H1 (cell line): ENCODE measurements around the gene SKAP2. TPM values are rescaled to one million over a fixed set of nuclear protein-coding genes. Genes with fewer than 3 reads are reported as not detected.

ENCODE experiments used
- CTCF ChIA-PET: fragments of 300-600 bp; sonication (Branson Sonifier 250); formaldehyde crosslinking; loops from one replicate; lab custom pipeline; 2021; ENCODE audit not compliant: partially characterized antibody; lab: Charles Lee
- POLR2A ChIA-PET: fragments of 300-600 bp; sonication (Branson Sonifier 250); formaldehyde crosslinking; loops from one replicate; lab custom pipeline; 2021; ENCODE audit warnings: inconsistent platforms; ENCODE audit not compliant: partially characterized antibody; lab: Charles Lee
- DNase-seq, 2 experiments: peaks; one replicate each; pipeline versions ENCODE4 v3.0.0 to v3.0.0-alpha.2; 2010 to 2022; ENCODE audit warnings: low spot score in 2 of 2, low read depth in 1 of 2, mixed read lengths in 1 of 2
- FAIRE-seq: peaks from 2 replicates; lab custom pipeline; 2011; peaks lifted over from hg19 to GRCh38; lab: Jason Lieb, UNC
- H2AFZ ChIP-seq: 2 replicates; pipeline ENCODE4 v1.8.1; 2012; ENCODE audit warnings: low read length, inconsistent platforms
- H2AK5ac ChIP-seq: 2 replicates; pipeline ENCODE4 v1.6.1; 2013; ENCODE audit warnings: low read depth, low read length
- H2BK120ac ChIP-seq: replicated peaks from 2 replicates; pipeline ENCODE3; 2013; ENCODE audit warnings: low read depth, low read length, inconsistent platforms
- H2BK12ac ChIP-seq: 2 replicates; pipeline ENCODE4 v1.6.1; 2013; ENCODE audit warnings: low read depth, low read length
- H2BK15ac ChIP-seq: 2 replicates; pipeline ENCODE4 v1.6.1; 2013; ENCODE audit warnings: low read length
- H2BK20ac ChIP-seq: 2 replicates; pipeline ENCODE4 v1.6.1; 2013; ENCODE audit warnings: low read length
- H2BK5ac ChIP-seq: 2 replicates; pipeline ENCODE4 v1.6.1; 2013; ENCODE audit warnings: low read depth, low read length
- H3K14ac ChIP-seq: 2 replicates; pipeline ENCODE4 v1.6.1; 2013; ENCODE audit warnings: inconsistent platforms; ENCODE audit not compliant: insufficient read length
- H3K18ac ChIP-seq: 2 replicates; pipeline ENCODE4 v1.6.1; 2013; ENCODE audit warnings: low read length; ENCODE audit errors: extremely low read depth
- H3K23ac ChIP-seq: 2 replicates; pipeline ENCODE4 v1.6.1; 2013; ENCODE audit warnings: inconsistent platforms; ENCODE audit not compliant: insufficient read length
- H3K23me2 ChIP-seq: 2 replicates; pipeline ENCODE4 v1.6.1; 2013; ENCODE audit warnings: low read depth, low read length
- H3K27ac ChIP-seq: 2 replicates; pipeline ENCODE4 v1.6.1; 2011; ENCODE audit warnings: low read depth, low read length, inconsistent platforms
- H3K27me3 ChIP-seq, 4 experiments: replicated peaks in 1 of 4; 1 replicate in 1 of 4; 2 replicates in 3 of 4; pipeline versions ENCODE4 v1.6.1 to v1.8.1; 2011 to 2013; ENCODE audit warnings: low read length in 3 of 4, mild to moderate bottlenecking in 3 of 4, inconsistent platforms in 2 of 4, mixed read lengths in 2 of 4, moderate library complexity in 1 of 4; ENCODE audit not compliant: control insufficient read depth in 3 of 4, insufficient read depth in 3 of 4; ENCODE audit errors: extremely low read depth in 1 of 4
- H3K36me3 ChIP-seq, 4 experiments: 2 replicates each; pipeline versions ENCODE4 v1.6.1 to v1.8.1; 2011 to 2013; ENCODE audit warnings: mild to moderate bottlenecking in 4 of 4, low read length in 3 of 4, moderate library complexity in 2 of 4, control low read depth in 1 of 4, inconsistent platforms in 1 of 4; ENCODE audit not compliant: insufficient read depth in 4 of 4, control insufficient read depth in 2 of 4
- H3K4ac ChIP-seq: replicated peaks from 2 replicates; pipeline ENCODE3; 2013; ENCODE audit warnings: low read length, low read depth, mixed read lengths, inconsistent platforms; ENCODE audit not compliant: insufficient read length
- H3K4me1 ChIP-seq, 4 experiments: replicated peaks in 1 of 4; 1 replicate in 1 of 4; 2 replicates in 3 of 4; pipeline versions ENCODE4 v1.6.1 to v1.8.1; 2011 to 2013; ENCODE audit warnings: low read length in 3 of 4, inconsistent platforms in 2 of 4, mixed read lengths in 1 of 4; ENCODE audit not compliant: insufficient read depth in 4 of 4, control insufficient read depth in 3 of 4
- H3K4me2 ChIP-seq, 2 experiments: 2 replicates each; pipeline versions ENCODE4 v1.6.1 to v1.8.1; 2011 to 2013; ENCODE audit warnings: low read depth in 2 of 2, low read length in 2 of 2, control low read depth in 1 of 2, inconsistent platforms in 1 of 2, mild to moderate bottlenecking in 1 of 2; ENCODE audit not compliant: insufficient read depth in 1 of 2
- H3K4me3 ChIP-seq, 4 experiments: fragments of 200-600, 300-600 bp in 1 of 4; sonication (generic), shearing (Covaris generic), sonication (Bioruptor Twin) in 1 of 4; 2 replicates each; pipeline versions ENCODE4 v1.5.1 to v1.8.1; 2011 to 2016; ENCODE audit warnings: low read length in 4 of 4, low read depth in 3 of 4, control low read depth in 2 of 4, inconsistent platforms in 2 of 4, mild to moderate bottlenecking in 2 of 4, mixed read lengths in 1 of 4, moderate library complexity in 1 of 4; ENCODE audit not compliant: insufficient read depth in 2 of 4; ENCODE audit errors: extremely low read depth in 1 of 4
- H3K56ac ChIP-seq: replicated peaks from 2 replicates; pipeline ENCODE3; 2013; ENCODE audit warnings: low read depth, mild to moderate bottlenecking, mixed read lengths, low read length, inconsistent platforms; ENCODE audit not compliant: insufficient read length
- H3K79me1 ChIP-seq: 2 replicates; pipeline ENCODE4 v1.6.1; 2013; ENCODE audit warnings: low read depth, low read length, control low read depth
- H3K79me2 ChIP-seq, 2 experiments: 2 replicates each; pipeline versions ENCODE4 v1.6.1 to v1.8.1; 2012 to 2013; ENCODE audit warnings: low read length in 2 of 2, mild to moderate bottlenecking in 2 of 2, inconsistent platforms in 1 of 2; ENCODE audit not compliant: insufficient read depth in 2 of 2, control insufficient read depth in 1 of 2
- H3K9ac ChIP-seq, 4 experiments: replicated peaks in 1 of 4; 1 replicate in 1 of 4; 2 replicates in 3 of 4; pipeline versions ENCODE4 v1.6.1 to v1.8.1; 2011 to 2013; ENCODE audit warnings: low read depth in 3 of 4, low read length in 3 of 4, control low read depth in 2 of 4, mild to moderate bottlenecking in 2 of 4, moderate library complexity in 2 of 4, inconsistent platforms in 1 of 4; ENCODE audit errors: extremely low read depth in 1 of 4
- H3K9me3 ChIP-seq, 2 experiments: 2 replicates each; pipeline versions ENCODE4 v1.6.1 to v1.8.1; 2012 to 2013; ENCODE audit warnings: mild to moderate bottlenecking in 2 of 2, moderate library complexity in 2 of 2, control low read depth in 1 of 2, inconsistent platforms in 1 of 2, low read depth in 1 of 2, low read length in 1 of 2, mixed read lengths in 1 of 2; ENCODE audit not compliant: insufficient read depth in 2 of 2
- H4K20me1 ChIP-seq, 2 experiments: replicated peaks in 1 of 2; 2 replicates each; pipeline versions ENCODE3 to v1.8.1; 2011 to 2013; ENCODE audit warnings: inconsistent platforms in 2 of 2, low read length in 2 of 2, mild to moderate bottlenecking in 1 of 2; ENCODE audit not compliant: insufficient read depth in 2 of 2, control insufficient read depth in 1 of 2
- H4K5ac ChIP-seq: 2 replicates; pipeline ENCODE4 v1.6.1; 2013; ENCODE audit warnings: low read length, low read depth, mixed read lengths, inconsistent platforms; ENCODE audit not compliant: insufficient read length
- H4K8ac ChIP-seq: 2 replicates; pipeline ENCODE4 v1.8.0; 2013; ENCODE audit warnings: mild to moderate bottlenecking, moderate library complexity, low read length, inconsistent platforms; ENCODE audit not compliant: insufficient read depth; ENCODE audit errors: extremely low read depth
- H4K91ac ChIP-seq: replicated peaks from 2 replicates; pipeline ENCODE3; 2013; ENCODE audit warnings: low read length, mixed read lengths, inconsistent platforms; ENCODE audit not compliant: insufficient read length
- CHD1 ChIP-seq: IDR thresholded peaks from 2 replicates; pipeline ENCODE4 v1.6.1; 2012; ENCODE audit warnings: low read depth, low read length, improper control_type of control experiment
- GTF2F1 ChIP-seq: IDR thresholded peaks from 2 replicates; pipeline ENCODE4 v1.6.1; 2012; ENCODE audit warnings: low read depth, low read length, improper control_type of control experiment, borderline replicate concordance
- HDAC2 ChIP-seq, 2 experiments: fragments of 300-600 bp in 1 of 2; sonication (generic) in 1 of 2; IDR thresholded peaks; 2 replicates each; pipeline ENCODE4 v1.6.1; 2011 to 2012; ENCODE audit warnings: low read depth in 2 of 2, low read length in 2 of 2, mild to moderate bottlenecking in 2 of 2, moderate library complexity in 2 of 2, borderline replicate concordance in 1 of 2, inconsistent platforms in 1 of 2
- HDAC6 ChIP-seq: IDR thresholded peaks from one replicate; pipeline ENCODE4 v1.7.1; 2012; ENCODE audit warnings: low read depth, mild to moderate bottlenecking, inconsistent platforms, low read length, moderate library complexity
- MAFK ChIP-seq: IDR thresholded peaks from 2 replicates; pipeline ENCODE4 v1.6.1; 2012; ENCODE audit warnings: low read depth, mild to moderate bottlenecking, improper control_type of control experiment, low read length
- NANOG ChIP-seq: IDR thresholded peaks from 2 replicates; pipeline ENCODE4 v1.6.1; 2011; ENCODE audit warnings: low read length, low read depth, mild to moderate bottlenecking, inconsistent platforms; ENCODE audit not compliant: insufficient read depth, poor library complexity, severe bottlenecking
- POLR2A ChIP-seq, 2 experiments: IDR thresholded peaks; 1 replicate in 1 of 2; 2 replicates in 1 of 2; pipeline ENCODE4 v1.6.1; 2011; ENCODE audit warnings: low read depth in 2 of 2, low read length in 2 of 2, mild to moderate bottlenecking in 2 of 2; ENCODE audit errors: control extremely low read depth in 1 of 2
- RFX5 ChIP-seq: IDR thresholded peaks from 2 replicates; pipeline ENCODE4 v1.6.1; 2011; ENCODE audit warnings: low read depth, low read length, improper control_type of control experiment, borderline replicate concordance
- SAP30 ChIP-seq: fragments of 300-600 bp; sonication (generic); IDR thresholded peaks from 2 replicates; pipeline ENCODE4 v1.7.1; 2012; ENCODE audit warnings: low read length, moderate library complexity, mild to moderate bottlenecking, inconsistent platforms; ENCODE audit not compliant: insufficient read depth, insufficient replicate concordance
- SIN3A ChIP-seq, 2 experiments: IDR thresholded peaks in 1 of 2; conservative IDR thresholded peaks in 1 of 2; 2 replicates each; pipeline ENCODE4 v1.6.1; 2011 to 2012; ENCODE audit warnings: low read length in 2 of 2, improper control_type of control experiment in 1 of 2, low read depth in 1 of 2, mild to moderate bottlenecking in 1 of 2
- SP1 ChIP-seq: IDR thresholded peaks from 2 replicates; pipeline ENCODE4 v1.6.1; 2011; ENCODE audit warnings: low read depth, low read length
- SP2 ChIP-seq: IDR thresholded peaks from 2 replicates; pipeline ENCODE4 v1.6.1; 2012; ENCODE audit warnings: mild to moderate bottlenecking, low read length, inconsistent platforms
- TAF7 ChIP-seq: optimal IDR thresholded peaks from 2 replicates; pipeline ENCODE3; 2011; ENCODE audit warnings: low read depth, mild to moderate bottlenecking, inconsistent platforms, low read length, moderate library complexity, borderline replicate concordance
- TCF12 ChIP-seq: IDR thresholded peaks from 2 replicates; pipeline ENCODE4 v1.6.1; 2011; ENCODE audit warnings: low read depth, mild to moderate bottlenecking, low read length
- ZNF274 ChIP-seq: IDR thresholded peaks from 2 replicates; pipeline ENCODE4 v1.7.0; 2012; ENCODE audit warnings: low read length, borderline replicate concordance; ENCODE audit errors: extremely low read depth
- WGBS, 2 experiments: shearing (Covaris generic) in 1 of 2; methylation state at CpG; one replicate each; pipeline versions ENCODE4 v1.1.6 to v1.1.7; 2013 to 2015; ENCODE audit warnings: low lambda C conversion rate in 2 of 2, mixed read lengths in 2 of 2, inconsistent platforms in 1 of 2, low coverage in 1 of 2, missing lambda C conversion rate in 1 of 2; ENCODE audit not compliant: insufficient replicate concordance in 2 of 2, insufficient coverage in 1 of 2, insufficient read length in 1 of 2; ENCODE audit errors: extremely low coverage in 1 of 2, missing lambda C conversion rate in 1 of 2; 5-methylcytosine and 5-hydroxymethylcytosine counted together
- polyA plus RNA-seq, 7 experiments: library from polyadenylated mRNA; depleted of rRNA in 3 of 7; stranded (reverse) in 5 of 7; unstranded in 2 of 7; fragments of >200 nt in 5 of 7; fragments of 200-250 nt in 2 of 7; gene quantifications; 1 replicate in 5 of 7; 2 replicates in 1 of 7; 4 replicates in 1 of 7; pipeline versions ENCODE4 v1.2.1 to v1.2.3, GENCODE V29; 2011 to 2013; ENCODE audit warnings: missing spikeins in 2 of 7, mixed read lengths in 2 of 7
- total RNA-seq: library from RNA; stranded (reverse); fragmentation: NEBNext Ultra II Directional; extraction: Animal tissue kit (Norgen Biotek cat#: 25700); gene quantifications from 2 replicates; pipeline ENCODE4 v1.2.1, GENCODE V29; 2021

The SKAP2 gene
- total and polyA plus RNA-seq, 2 of the 8 experiments (the other 6 are each of a cell fraction or from before 2014, with no cell fraction given), result 0.53 to 5.1 TPM

DNA sequence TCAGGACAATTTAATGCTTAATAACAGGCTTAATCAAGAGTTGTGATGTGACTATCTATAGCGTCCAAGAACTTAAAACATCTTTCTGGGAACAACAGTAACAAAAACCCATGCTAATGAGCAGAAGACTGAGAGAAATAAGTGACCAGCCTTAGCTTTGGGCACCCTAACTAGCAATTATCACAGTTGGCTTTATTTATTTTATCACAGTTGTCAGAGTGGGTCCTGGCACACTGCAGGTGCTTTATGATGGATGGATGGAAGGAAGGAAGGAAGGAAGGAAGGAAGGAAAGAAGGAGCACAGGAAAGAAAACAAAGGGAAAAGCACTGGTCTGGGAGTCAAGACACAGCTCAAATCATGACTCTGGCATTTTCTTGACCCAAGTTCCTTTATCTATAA is 181.1 kb downstream of the SKAP2 start:
- DNase-seq (no peak), FAIRE-seq (no peak)
- Histone ChIP-seq H3K36me3 (no peaks in the 10 kb centered on the region), H3K14ac (no peak overlapping the region), H3K56ac (no peak overlapping the region), H3K9me3 (no peaks in the 10 kb centered on the region), H2BK12ac (no peak overlapping the region), H3K4ac (no peak overlapping the region), H4K20me1 (no peaks in the 10 kb centered on the region), H4K91ac (no peak overlapping the region), H2BK15ac (no peak overlapping the region), H2BK20ac (no peak overlapping the region), H3K4me2 (no peak overlapping the region), H2BK120ac (no peak overlapping the region), H3K79me1 (no peaks in the 10 kb centered on the region), H3K23ac (no peak overlapping the region), H2AK5ac (no peak overlapping the region), H3K27ac (no peak overlapping the region), H2AFZ (no peak overlapping the region), H3K27me3 (peaks cover 0 to 1% (median 0%) of the 10 kb centered on the region in 4 experiments; a peak in 1 of 7 replicates), H3K9ac (no peak overlapping the region), H3K4me3 (no peak overlapping the region), H3K4me1 (peaks cover 0 to 3% (median 1%) of the 10 kb centered on the region in 4 experiments; a peak in 1 of 7 replicates), H4K8ac (no peak overlapping the region), H3K79me2 (no peaks in the 10 kb centered on the region), H3K18ac (no peak overlapping the region), H3K23me2 (no peaks in the 10 kb centered on the region), H4K5ac (no peak overlapping the region), H2BK5ac (no peak overlapping the region)
- ChIA-PET POLR2A (no interaction called here), CTCF (interaction anchor here (1.0 to 5.0 kb wide), 16 partner anchors 18 to 768 kb away, joined by 3 to 40 read pairs (median 4); partner anchors contain the start of gene HOXA5)
- 96% methylated on average over 1 of the region's 1 CpG; no CpG with 5 or more reads in 1 of the 2 experiments for WGBS, 2 experiments
- TF ChIP-seq TAF7, result no peak
- no peak for TF ChIP-seq NANOG
- no peak for TF ChIP-seq POLR2A (IDR thresholded peaks at IDR 0.05; ENCODE audit: control extremely low read depth in 1 of 2, low read depth in 2 of 2, low read length in 2 of 2)
- no peak for TF ChIP-seq GTF2F1
- TF ChIP-seq SP1, result no peak
- no peak for TF ChIP-seq SAP30
- no peak for TF ChIP-seq RFX5
- no peak for TF ChIP-seq SIN3A (conservative IDR thresholded peaks at IDR 0.05 in 1 of 2, IDR thresholded peaks at IDR 0.05 in 1 of 2; ENCODE audit: low read depth in 1 of 2, low read length in 2 of 2)
- TF ChIP-seq SP2, result no peak
- no peak for TF ChIP-seq HDAC6
- no peak for TF ChIP-seq ZNF274
- no peak for TF ChIP-seq MAFK
- no peak for TF ChIP-seq HDAC2 (IDR thresholded peaks at IDR 0.05; ENCODE audit: borderline replicate concordance in 1 of 2, low read depth in 2 of 2, low read length in 2 of 2)
- no peak for TF ChIP-seq CHD1
- no peak for TF ChIP-seq TCF12
